ENCODE measurements around the gene SHE.
A peak's percentile ranks its signal among the peaks of the same experiment; 100 is the strongest.

SHE gene

GRCh38 chr1:154434346-154435085 lies 67.7 kb downstream of the SHE start:
- DNase-seq, result no peak
- in situ Hi-C loops (cut with HindIII; ENCODE audit: low pct_ligation_motif_present, low pct_unique_long_range_greater_than_20kb, low sequenced_read_pairs), result no loop called here

- in situ Hi-C loops (cut with HindIII; ENCODE audit: low pct_ligation_motif_present, low pct_unique_long_range_greater_than_20kb, low sequenced_read_pairs), result no loop called here
- DNase-seq, result no peak
Measured at GRCh38 chr1:154433161-154433764, 68.9 kb downstream of the SHE start.

GRCh38 chr1:154431586-154432373 lies 70.4 kb downstream of the SHE start:
- DNase-seq, result peak; percentile 96
- in situ Hi-C loops (cut with HindIII; ENCODE audit: low pct_ligation_motif_present, low pct_unique_long_range_greater_than_20kb, low sequenced_read_pairs), result no loop called here

GRCh38 chr1:154430903-154431302 lies 71.3 kb downstream of the SHE start:
- DNase-seq, result no peak
- in situ Hi-C loops (cut with HindIII; ENCODE audit: low pct_ligation_motif_present, low pct_unique_long_range_greater_than_20kb, low sequenced_read_pairs), result no loop called here

GRCh38 chr1:154429841-154430611 lies 72.2 kb downstream of the SHE start:
- DNase-seq, result no peak
- in situ Hi-C loops (cut with HindIII; ENCODE audit: low pct_ligation_motif_present, low pct_unique_long_range_greater_than_20kb, low sequenced_read_pairs), result no loop called here
